ENCODE data around the gene ZCCHC13. TPM values are rescaled to one million over a fixed set of nuclear protein-coding genes. Genes with fewer than 3 reads are reported as not detected.

The ZCCHC13 gene
- total and polyA plus RNA-seq, 12 donors = not detected

- TF ChIP-seq, protein P1, sequence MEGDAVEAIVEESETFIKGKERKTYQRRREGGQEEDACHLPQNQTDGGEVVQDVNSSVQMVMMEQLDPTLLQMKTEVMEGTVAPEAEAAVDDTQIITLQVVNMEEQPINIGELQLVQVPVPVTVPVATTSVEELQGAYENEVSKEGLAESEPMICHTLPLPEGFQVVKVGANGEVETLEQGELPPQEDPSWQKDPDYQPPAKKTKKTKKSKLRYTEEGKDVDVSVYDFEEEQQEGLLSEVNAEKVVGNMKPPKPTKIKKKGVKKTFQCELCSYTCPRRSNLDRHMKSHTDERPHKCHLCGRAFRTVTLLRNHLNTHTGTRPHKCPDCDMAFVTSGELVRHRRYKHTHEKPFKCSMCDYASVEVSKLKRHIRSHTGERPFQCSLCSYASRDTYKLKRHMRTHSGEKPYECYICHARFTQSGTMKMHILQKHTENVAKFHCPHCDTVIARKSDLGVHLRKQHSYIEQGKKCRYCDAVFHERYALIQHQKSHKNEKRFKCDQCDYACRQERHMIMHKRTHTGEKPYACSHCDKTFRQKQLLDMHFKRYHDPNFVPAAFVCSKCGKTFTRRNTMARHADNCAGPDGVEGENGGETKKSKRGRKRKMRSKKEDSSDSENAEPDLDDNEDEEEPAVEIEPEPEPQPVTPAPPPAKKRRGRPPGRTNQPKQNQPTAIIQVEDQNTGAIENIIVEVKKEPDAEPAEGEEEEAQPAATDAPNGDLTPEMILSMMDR (IDR thresholded peaks at IDR 0.05) = no peak
- TF ChIP-seq POLR2A (IDR thresholded peaks at IDR 0.05) = no peak
- intact Hi-C loops (cut with DNase I) = no loop called here
- Histone ChIP-seq H3K9me3 (replicated peaks in 1 of 3) (no peaks in the 10 kb centered on the region), H3K4me3 (no peak overlapping the region), H3K4me1 (replicated peaks in 1 of 2) (no peaks in the 10 kb centered on the region), H3K27ac (no peak overlapping the region), H3K36me3 (replicated peaks in 1 of 2) (peaks cover 0 to 68% of the 10 kb centered on the region in 2 donors), H3K27me3 (peaks cover 4% of the 10 kb centered on the region)
- DNase-seq = no peak
- WGBS, 4 donors = 75 to 100% (median 94%) methylated on average over 1 of the region's 1 CpG
These were observed 26.1 kb upstream of the ZCCHC13 start for GRCh38 chrX:74277846-74278245.

DNA sequence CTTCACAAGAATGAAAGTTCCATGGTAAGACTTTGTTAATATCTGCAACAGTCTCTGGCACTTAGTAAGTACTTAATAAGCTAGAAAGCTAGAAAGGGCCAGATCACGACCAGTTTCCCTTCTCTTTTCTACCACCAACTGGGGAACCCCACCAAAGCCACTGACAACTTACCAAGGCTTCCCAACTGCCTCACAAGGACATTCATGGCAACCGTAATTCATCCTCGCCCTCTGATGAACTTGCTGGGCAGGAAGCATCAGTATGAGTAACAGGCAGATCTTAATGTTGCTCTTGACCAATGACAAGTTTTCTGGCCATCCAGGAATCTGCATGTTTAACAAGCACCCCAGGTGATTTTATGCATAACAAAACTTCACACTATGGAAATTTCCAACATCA lies 23.2 kb upstream of the ZCCHC13 start:
- H3K4me1 ChIP-seq (replicated peaks in 1 of 2) = no peaks in the 10 kb centered on the region
- no peak overlapping the region for H3K4me3 ChIP-seq
- H3K27me3 ChIP-seq = peaks cover 4% of the 10 kb centered on the region
- intact Hi-C loops (cut with DNase I) = no loop called here
- WGBS, 4 donors = 38 to 62% (median 56%) methylated on average over 3 of the region's 3 CpGs
- H3K27ac ChIP-seq = no peak overlapping the region
- no peaks in the 10 kb centered on the region for H3K9me3 ChIP-seq (replicated peaks in 1 of 3)
- TF ChIP-seq, protein P1 (IDR thresholded peaks at IDR 0.05) = no peak
- no peak for TF ChIP-seq POLR2A (IDR thresholded peaks at IDR 0.05)
- peaks cover 0 to 54% of the 10 kb centered on the region in 2 donors for H3K36me3 ChIP-seq (replicated peaks in 1 of 2)
- no peak for DNase-seq

DNA sequence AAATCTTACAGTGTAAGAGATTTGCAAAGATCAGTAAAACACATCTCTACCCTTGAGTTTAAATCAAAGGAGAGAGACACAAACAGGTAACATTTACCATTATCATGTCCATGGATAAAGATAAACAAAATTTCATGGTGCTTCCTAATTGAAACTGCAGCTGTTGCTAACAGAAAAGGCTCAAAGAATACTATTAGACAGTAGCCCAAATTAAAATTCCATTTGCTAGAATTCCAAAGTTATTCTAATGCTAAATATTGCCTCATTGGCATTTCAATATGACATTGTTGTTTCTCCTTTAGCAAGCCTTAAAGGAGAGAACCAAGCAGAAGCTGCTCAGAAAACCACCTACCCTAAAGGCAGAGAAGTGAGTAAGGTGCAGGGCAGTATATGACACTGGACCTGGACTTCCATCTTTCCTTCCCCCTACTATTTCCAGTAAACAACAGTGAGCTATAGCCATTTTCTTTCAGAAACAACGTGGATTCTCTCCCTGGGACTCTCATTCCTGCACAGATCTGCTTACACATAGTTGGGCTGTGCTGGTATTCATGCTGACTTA lies 19.5 kb upstream of the ZCCHC13 start:
- intact Hi-C loops (cut with DNase I) = no loop called here
- H3K4me1 ChIP-seq (replicated peaks in 1 of 2) = peaks cover 0 to 13% of the 10 kb centered on the region in 2 donors
- peaks cover 0 to 19% of the 10 kb centered on the region in 2 donors for H3K36me3 ChIP-seq (replicated peaks in 1 of 2)
- H3K27me3 ChIP-seq = no peaks in the 10 kb centered on the region
- no peak overlapping the region for H3K27ac ChIP-seq
- TF ChIP-seq, protein P1 (IDR thresholded peaks at IDR 0.05) = no peak
- TF ChIP-seq POLR2A (IDR thresholded peaks at IDR 0.05) = no peak
- H3K9me3 ChIP-seq (replicated peaks in 1 of 3) = no peaks in the 10 kb centered on the region
- 4 to 19% (median 11%) methylated on average over 1 of the region's 1 CpG; no CpG with 5 or more reads in 1 of the 4 donors for WGBS, 4 donors
- no peak overlapping the region for H3K4me3 ChIP-seq
- DNase-seq = no peak

DNA sequence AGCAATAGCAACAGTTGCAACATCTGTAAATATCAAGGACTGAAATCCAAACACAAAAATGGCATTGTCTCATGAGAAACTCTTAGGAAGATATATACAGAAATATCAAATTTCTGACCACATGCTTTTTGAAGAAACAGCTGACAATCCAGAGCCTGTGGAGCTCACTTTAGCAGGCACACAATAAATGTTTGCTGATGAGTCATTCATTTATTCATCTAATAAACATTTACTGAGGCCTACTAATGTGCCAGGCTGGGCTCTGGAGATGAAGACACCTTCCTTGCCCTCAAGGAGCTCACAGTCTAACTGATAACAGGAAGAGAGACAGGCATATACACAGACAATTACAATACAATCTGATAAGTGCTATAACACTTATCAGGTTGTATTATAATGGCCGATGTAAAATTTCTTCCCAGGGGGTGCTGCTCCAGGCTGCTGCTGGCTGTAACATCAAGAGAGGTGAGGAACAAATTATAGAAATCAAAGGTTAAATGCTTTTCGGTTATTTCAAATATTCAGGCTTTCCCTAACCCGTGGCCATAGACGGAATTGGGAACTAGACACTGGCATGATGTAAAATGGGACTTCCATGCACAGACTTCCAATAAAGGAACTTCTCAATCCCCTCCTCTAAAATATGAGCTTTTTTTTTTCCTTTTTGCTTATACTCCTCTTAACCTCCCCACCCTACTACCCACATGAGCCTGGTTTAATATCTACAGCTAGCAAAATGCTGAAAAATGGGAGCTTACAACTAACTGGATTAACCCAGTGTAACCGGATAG lies 16.8 kb upstream of the ZCCHC13 start:
- 78 to 87% (median 85%) methylated on average over 4 to 5 of the region's 5 CpGs for WGBS, 4 donors
- Histone ChIP-seq H3K27me3 (no peaks in the 10 kb centered on the region), H3K4me1 (replicated peaks in 1 of 2) (peaks cover 0 to 13% of the 10 kb centered on the region in 2 donors), H3K36me3 (replicated peaks in 1 of 2) (no peaks in the 10 kb centered on the region), H3K9me3 (replicated peaks in 1 of 3) (no peaks in the 10 kb centered on the region), H3K27ac (no peak overlapping the region), H3K4me3 (no peak overlapping the region)
- intact Hi-C loops (cut with DNase I) = no loop called here
- no peak for TF ChIP-seq POLR2A (IDR thresholded peaks at IDR 0.05)
- TF ChIP-seq, protein P1 (IDR thresholded peaks at IDR 0.05) = no peak
- DNase-seq = no peak

Data from adrenal gland (tissue), 12 donors.